ENCODE data around the gene SLC35A2.

DNA sequence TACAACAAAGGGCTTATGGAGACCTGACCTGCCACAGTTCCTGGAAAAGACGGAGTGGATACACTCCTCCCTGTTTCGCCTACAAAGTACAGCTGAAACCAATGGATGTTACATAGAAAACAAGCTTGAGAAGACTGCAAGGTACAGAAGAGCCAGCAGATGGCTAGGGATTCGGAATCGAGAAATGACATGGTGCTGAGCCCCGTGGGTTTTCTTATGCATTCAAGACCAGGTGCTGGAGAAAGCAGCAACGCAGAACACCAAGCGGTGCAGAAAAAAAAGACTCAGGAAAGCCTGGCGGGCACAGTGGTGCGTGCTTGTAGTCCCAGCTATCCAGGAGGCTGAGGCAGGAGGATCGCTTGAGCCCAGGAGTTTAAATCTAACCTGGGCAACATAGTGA, 27.7 kb downstream of the SLC35A2 start:
- TF ChIP-seq, protein P1, sequence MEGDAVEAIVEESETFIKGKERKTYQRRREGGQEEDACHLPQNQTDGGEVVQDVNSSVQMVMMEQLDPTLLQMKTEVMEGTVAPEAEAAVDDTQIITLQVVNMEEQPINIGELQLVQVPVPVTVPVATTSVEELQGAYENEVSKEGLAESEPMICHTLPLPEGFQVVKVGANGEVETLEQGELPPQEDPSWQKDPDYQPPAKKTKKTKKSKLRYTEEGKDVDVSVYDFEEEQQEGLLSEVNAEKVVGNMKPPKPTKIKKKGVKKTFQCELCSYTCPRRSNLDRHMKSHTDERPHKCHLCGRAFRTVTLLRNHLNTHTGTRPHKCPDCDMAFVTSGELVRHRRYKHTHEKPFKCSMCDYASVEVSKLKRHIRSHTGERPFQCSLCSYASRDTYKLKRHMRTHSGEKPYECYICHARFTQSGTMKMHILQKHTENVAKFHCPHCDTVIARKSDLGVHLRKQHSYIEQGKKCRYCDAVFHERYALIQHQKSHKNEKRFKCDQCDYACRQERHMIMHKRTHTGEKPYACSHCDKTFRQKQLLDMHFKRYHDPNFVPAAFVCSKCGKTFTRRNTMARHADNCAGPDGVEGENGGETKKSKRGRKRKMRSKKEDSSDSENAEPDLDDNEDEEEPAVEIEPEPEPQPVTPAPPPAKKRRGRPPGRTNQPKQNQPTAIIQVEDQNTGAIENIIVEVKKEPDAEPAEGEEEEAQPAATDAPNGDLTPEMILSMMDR (IDR thresholded peaks at IDR 0.05), result no peak
- no peak for TF ChIP-seq POLR2A (IDR thresholded peaks at IDR 0.05)
